IMR-90 (cell line): ENCODE data around the gene TIRAP.

Experiments
- RFX5 ChIP-seq: IDR thresholded peaks from 2 replicates; pipeline ENCODE4 v1.8.0; 2012; ENCODE audit warnings: low read depth, mild to moderate bottlenecking, low read length, moderate library complexity
- TF ChIP-seq, protein P1 (sequence below): fragments of 150-350 bp; IDR thresholded peaks from 2 replicates; pipeline ENCODE4 v1.6.1; 2017; ENCODE audit warnings: mild to moderate bottlenecking, antibody characterized with exemption, low read length, low read depth

DNA sequence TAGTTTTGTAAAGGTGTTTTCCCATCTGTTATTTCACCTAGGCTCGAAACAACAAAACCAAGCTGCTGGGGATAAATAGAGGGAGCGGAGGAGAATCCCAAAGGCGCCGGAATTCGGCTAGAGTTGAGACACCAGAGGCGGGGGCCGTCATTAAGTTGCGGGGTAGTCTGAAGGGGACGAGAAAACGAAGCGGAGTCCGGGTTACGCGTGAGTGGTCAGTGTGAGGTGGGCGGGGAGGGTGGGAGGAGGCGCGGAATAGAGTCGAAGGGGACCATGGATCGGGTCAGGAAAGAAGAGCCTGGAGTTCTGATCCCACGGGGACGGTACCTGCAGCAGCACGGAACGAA is 14.6 kb upstream of the TIRAP start:
- TF ChIP-seq, protein P1, sequence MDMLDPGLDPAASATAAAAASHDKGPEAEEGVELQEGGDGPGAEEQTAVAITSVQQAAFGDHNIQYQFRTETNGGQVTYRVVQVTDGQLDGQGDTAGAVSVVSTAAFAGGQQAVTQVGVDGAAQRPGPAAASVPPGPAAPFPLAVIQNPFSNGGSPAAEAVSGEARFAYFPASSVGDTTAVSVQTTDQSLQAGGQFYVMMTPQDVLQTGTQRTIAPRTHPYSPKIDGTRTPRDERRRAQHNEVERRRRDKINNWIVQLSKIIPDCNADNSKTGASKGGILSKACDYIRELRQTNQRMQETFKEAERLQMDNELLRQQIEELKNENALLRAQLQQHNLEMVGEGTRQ: no peak
- TF ChIP-seq RFX5: no peak
